DOHH2 (cell line): ENCODE data around the gene AMD1.

Source experiments
- CTCF ChIP-seq: fragments of 200-600 bp; sonication (generic); IDR thresholded peaks from one replicate; pipeline ENCODE4 v1.5.1; 2014; ENCODE audit warnings: antibody characterized with exemption, mild to moderate bottlenecking, low read depth, low read length; ENCODE audit not compliant: poor library complexity, severe bottlenecking
- EZH2phosphoT487 ChIP-seq: fragments of 200-600 bp; sonication (generic); IDR thresholded peaks from 2 replicates; pipeline ENCODE4 v1.6.1; 2017; ENCODE audit warnings: borderline replicate concordance, mild to moderate bottlenecking, antibody characterized with exemption, low read length, moderate library complexity, mixed read lengths

DNA sequence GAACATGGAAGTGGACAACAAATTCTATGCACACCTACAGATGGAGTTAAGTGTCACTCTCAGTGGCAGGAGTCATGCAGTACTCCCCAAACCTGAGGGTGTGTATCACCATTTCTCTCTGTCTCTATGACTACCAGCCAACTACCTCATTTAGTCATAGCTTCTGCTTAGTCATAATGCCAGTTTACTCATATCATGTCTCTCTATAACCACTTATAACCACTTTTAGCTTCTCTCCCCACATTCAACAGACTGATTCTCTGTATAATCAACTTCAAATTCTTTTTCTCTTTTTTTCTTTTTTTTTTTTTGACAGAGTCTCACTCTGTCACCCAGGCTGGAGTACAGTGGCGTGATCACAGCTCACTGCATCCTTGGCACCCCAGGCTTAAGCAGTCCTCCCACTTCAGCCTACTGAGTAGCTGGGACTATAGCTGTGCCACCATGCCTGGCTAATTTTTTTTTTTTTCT lies 70.1 kb downstream of the AMD1 start:
- TF ChIP-seq CTCF (no peak), EZH2phosphoT487 (no peak)
